HG02884 (cell line): Measurements from ENCODE around the gene ROCK2.
"Not testable (repeated sequence)": the region's sequence is repeated elsewhere in the genome, so short reads cannot be mapped to it uniquely, and the experiment has no call there.

Source experiments
- ATAC-seq: cut with Tn5 transposase; IDR thresholded peaks from one replicate; pipeline ENCODE4 v1.9.1; 2021; ENCODE audit warnings: mild to moderate bottlenecking, moderate library complexity; ENCODE audit not compliant: unreplicated experiment

ROCK2 gene

GRCh38 chr2:11279398-11279797 is 65.0 kb downstream of the ROCK2 start:
- no peak for ATAC-seq

GRCh38 chr2:11278219-11278618 is 66.2 kb downstream of the ROCK2 start:
- no peak for ATAC-seq

GRCh38 chr2:11275910-11276309 is 68.5 kb downstream of the ROCK2 start:
- no peak for ATAC-seq

- ATAC-seq: no peak
Observed at GRCh38 chr2:11270891-11271290, 73.5 kb downstream of the ROCK2 start.

- ATAC-seq: no peak
Observed at GRCh38 chr2:11267931-11268330, 76.5 kb downstream of the ROCK2 start.

GRCh38 chr2:11264818-11265217 is 79.6 kb downstream of the ROCK2 start:
- ATAC-seq: no peak

GRCh38 chr2:11264007-11264406 is 80.4 kb downstream of the ROCK2 start:
- ATAC-seq: no peak

GRCh38 chr2:11263177-11263576 is 81.3 kb downstream of the ROCK2 start:
- no peak for ATAC-seq

GRCh38 chr2:11262438-11262837 is 82.0 kb downstream of the ROCK2 start:
- not testable (repeated sequence) for ATAC-seq

- not testable (repeated sequence) for ATAC-seq
Observed at GRCh38 chr2:11261564-11261963, 82.9 kb downstream of the ROCK2 start.

- no peak for ATAC-seq
Observed at GRCh38 chr2:11260979-11261378, 83.5 kb downstream of the ROCK2 start.

GRCh38 chr2:11257964-11258363 is 86.5 kb downstream of the ROCK2 start:
- ATAC-seq: no peak

- ATAC-seq: no peak
Observed at GRCh38 chr2:11257078-11257477, 87.4 kb downstream of the ROCK2 start.

GRCh38 chr2:11256166-11256565 is 88.3 kb downstream of the ROCK2 start:
- ATAC-seq: no peak

- no peak for ATAC-seq
Observed at GRCh38 chr2:11254100-11254536, 90.3 kb downstream of the ROCK2 start.

- ATAC-seq: not testable (repeated sequence)
Observed at GRCh38 chr2:11252458-11252857, 92.0 kb downstream of the ROCK2 start.

- no peak for ATAC-seq
Observed at GRCh38 chr2:11250400-11251196, 93.8 kb downstream of the ROCK2 start.

- ATAC-seq: no peak
Observed at GRCh38 chr2:11245322-11245721, 99.1 kb downstream of the ROCK2 start.

GRCh38 chr2:11244091-11244826 is 100.2 kb downstream of the ROCK2 start:
- ATAC-seq: no peak

- no peak for ATAC-seq
Observed at GRCh38 chr2:11243512-11243911, 100.9 kb downstream of the ROCK2 start.

- ATAC-seq: no peak
Observed at GRCh38 chr2:11242542-11243174, 101.8 kb downstream of the ROCK2 start.
